Measurements from ENCODE around the gene PTS.

Gene PTS

DNA sequence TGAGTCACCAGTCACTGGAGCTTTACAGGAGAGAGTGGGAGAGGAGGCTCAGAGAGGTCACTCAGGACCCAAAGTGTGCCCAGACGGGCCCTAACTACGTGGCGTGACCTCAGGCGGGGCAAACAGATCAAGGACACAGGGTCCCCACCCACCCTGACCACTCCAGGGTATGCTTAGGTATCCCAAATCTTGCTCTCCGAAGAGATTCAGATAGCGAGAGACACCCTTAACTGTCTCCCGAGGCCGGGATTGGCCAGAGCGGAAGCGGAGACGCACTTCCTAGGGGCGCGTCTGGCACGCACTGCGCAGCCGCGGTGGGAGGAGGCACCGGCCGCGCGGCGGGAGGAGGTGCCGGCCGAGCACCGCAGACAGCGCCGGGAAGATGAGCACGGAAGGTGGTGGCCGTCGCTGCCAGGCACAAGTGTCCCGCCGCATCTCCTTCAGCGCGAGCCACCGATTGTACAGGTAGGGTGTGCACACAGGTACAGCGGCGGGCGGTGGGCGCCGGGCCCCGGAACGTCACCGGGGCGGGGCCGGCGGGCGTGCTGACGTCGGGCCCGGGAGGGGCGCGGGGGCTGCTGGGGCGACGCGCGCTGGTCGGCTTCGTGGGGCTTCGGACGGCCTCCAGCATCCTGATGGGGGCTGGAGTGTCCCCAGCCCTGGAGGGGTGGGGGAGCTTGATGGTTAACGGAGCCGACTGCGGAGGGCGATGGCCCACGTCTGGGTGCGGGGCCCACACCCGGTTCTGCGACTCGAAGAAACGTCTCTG lies at the start of gene PTS:
Gene PTS, plus strand, starts transcription at position 367 of the 769 bp plus-strand sequence. Its CDS starts 16 bp downstream, at position 383.
- FAIRE-seq = no peak
- DNase-seq (ENCODE audit: insufficient read length, low spot score) = peak; percentile 81
- no peak for TF ChIP-seq CTCF (IDR thresholded peaks at IDR 0.05; ENCODE audit: insufficient read depth, missing control alignments)

GRCh38 chr11:112177589-112177988 lies 48.6 kb upstream of the PTS start:
- no peak for TF ChIP-seq CTCF (IDR thresholded peaks at IDR 0.05; ENCODE audit: insufficient read depth, missing control alignments)
- no peak for DNase-seq (ENCODE audit: insufficient read length, low spot score)
- FAIRE-seq = no peak

- FAIRE-seq (no peak), DNase-seq (ENCODE audit: insufficient read length, low spot score) (no peak)
- TF ChIP-seq CTCF (IDR thresholded peaks at IDR 0.05; ENCODE audit: insufficient read depth, missing control alignments) = no peak
These were observed 47.8 kb upstream of the PTS start for GRCh38 chr11:112178428-112178827.

GRCh38 chr11:112178936-112179335 lies 47.3 kb upstream of the PTS start:
- no peak for DNase-seq (ENCODE audit: insufficient read length, low spot score)
- no peak for FAIRE-seq

GRCh38 chr11:112179601-112180000 lies 46.6 kb upstream of the PTS start:
- DNase-seq (ENCODE audit: insufficient read length, low spot score) = no peak
- no peak for TF ChIP-seq CTCF (IDR thresholded peaks at IDR 0.05; ENCODE audit: insufficient read depth, missing control alignments)
- no peak for FAIRE-seq

More at GRCh38 chr11:112178936-112179335, 47.3 kb upstream of the PTS start:
- no peak for TF ChIP-seq CTCF (IDR thresholded peaks at IDR 0.05; ENCODE audit: insufficient read depth, missing control alignments)

- no peak for DNase-seq (ENCODE audit: insufficient read length, low spot score)
- TF ChIP-seq CTCF (IDR thresholded peaks at IDR 0.05; ENCODE audit: insufficient read depth, missing control alignments) = no peak
- no peak for FAIRE-seq
These were observed 43.4 kb upstream of the PTS start for GRCh38 chr11:112182867-112183266.

- FAIRE-seq = no peak
- DNase-seq (ENCODE audit: insufficient read length, low spot score) = no peak
- no peak for TF ChIP-seq CTCF (IDR thresholded peaks at IDR 0.05; ENCODE audit: insufficient read depth, missing control alignments)
These were observed 40.3 kb upstream of the PTS start for GRCh38 chr11:112185883-112186282.

All from D721Med (cell line).